HFFc6 (cell line): ENCODE results near the gene STAMBPL1. TPM values are rescaled to one million over a fixed set of nuclear protein-coding genes. Genes with fewer than 3 reads are reported as not detected.

ENCODE experiments used
- DNase-seq: peaks from one replicate; pipeline ENCODE4 v3.0.0-alpha.2; 2018
- H3K27ac Mint-ChIP-seq: 2 replicates; pipeline ENCODE4 v1.8.0; 2020; ENCODE audit warnings: mild to moderate bottlenecking, mixed read lengths
- H3K27me3 Mint-ChIP-seq: 2 replicates; pipeline ENCODE4 v1.8.0; 2021; ENCODE audit warnings: mild to moderate bottlenecking, moderate library complexity, mixed read lengths; ENCODE audit not compliant: insufficient read depth
- H3K36me3 Mint-ChIP-seq: 2 replicates; pipeline ENCODE4 v1.8.0; 2021; ENCODE audit warnings: low read depth, mixed read lengths
- H3K4me1 Mint-ChIP-seq: 2 replicates; pipeline ENCODE4 v1.8.0; 2020; ENCODE audit warnings: low read depth, mixed read lengths
- H3K4me3 Mint-ChIP-seq: 2 replicates; pipeline ENCODE4 v1.8.0; 2020; ENCODE audit warnings: mild to moderate bottlenecking, moderate library complexity, mixed read lengths
- H3K9me3 Mint-ChIP-seq: 2 replicates; pipeline ENCODE4 v1.8.0; 2020; ENCODE audit warnings: mild to moderate bottlenecking, mixed read lengths
- CTCF ChIP-seq: fragments of 200-600 bp; sonication (generic); IDR thresholded peaks from 2 replicates; pipeline ENCODE4 v1.5.0; 2021; ENCODE audit warnings: antibody characterized with exemption, mild to moderate bottlenecking
- total RNA-seq, 6 experiments: library from RNA; stranded (reverse); fragmentation: NEBNext Ultra II Directional; extraction: Animal tissue kit (Norgen Biotek cat#: 25700); gene quantifications; 2 replicates in 1 of 6; 3 replicates in 5 of 6; pipeline ENCODE4 v1.2.3, GENCODE V29; 2021

Gene STAMBPL1
- total RNA-seq, 6 experiments from 2014 or later, result 28.8 to 44.9 (median 40.6) TPM

- Mint-ChIP-seq H3K27ac (peak overlapping the region; percentile 43; the same call in 1 of the 2 replicates), H3K36me3 (peaks cover 60% of the 10 kb centered on the region), H3K9me3 (no peaks in the 10 kb centered on the region), H3K4me1 (peaks cover 87% of the 10 kb centered on the region), H3K4me3 (no peak overlapping the region), H3K27me3 (no peaks in the 10 kb centered on the region)
- no peak for DNase-seq
- TF ChIP-seq CTCF, result no peak
Measured at GRCh38 chr10:88920986-88921593, 41.0 kb downstream of the STAMBPL1 start.

GRCh38 chr10:88922041-88922440 lies 42.0 kb downstream of the STAMBPL1 start:
- no peaks in the 10 kb centered on the region for H3K27me3 Mint-ChIP-seq
- H3K27ac Mint-ChIP-seq, result 0 out of 2 replicates have a peak overlapping the region, but pooled peaks have one; percentile 9
- H3K36me3 Mint-ChIP-seq, result peaks cover 56% of the 10 kb centered on the region
- TF ChIP-seq CTCF, result no peak
- no peaks in the 10 kb centered on the region for H3K9me3 Mint-ChIP-seq
- DNase-seq, result no peak
- H3K4me3 Mint-ChIP-seq, result no peak overlapping the region
- H3K4me1 Mint-ChIP-seq, result peaks cover 88% of the 10 kb centered on the region

- TF ChIP-seq CTCF, result no peak
- Mint-ChIP-seq H3K36me3 (peaks cover 51% of the 10 kb centered on the region), H3K27ac (no peak overlapping the region), H3K9me3 (no peaks in the 10 kb centered on the region), H3K27me3 (no peaks in the 10 kb centered on the region), H3K4me1 (peaks cover 87% of the 10 kb centered on the region), H3K4me3 (no peak overlapping the region)
- peak; percentile 28 for DNase-seq
Measured at GRCh38 chr10:88923520-88923919, 43.5 kb downstream of the STAMBPL1 start.

- Mint-ChIP-seq H3K27me3 (no peaks in the 10 kb centered on the region), H3K4me3 (peak overlapping the region; percentile 52), H3K4me1 (peaks cover 60% of the 10 kb centered on the region), H3K36me3 (peaks cover 49% of the 10 kb centered on the region), H3K9me3 (no peaks in the 10 kb centered on the region), H3K27ac (peak overlapping the region; percentile 68)
- no peak for TF ChIP-seq CTCF
- peak; percentile 53 for DNase-seq
Measured at GRCh38 chr10:88926566-88927415, 46.7 kb downstream of the STAMBPL1 start.

GRCh38 chr10:88927416-88927690 lies 47.3 kb downstream of the STAMBPL1 start:
- H3K9me3 Mint-ChIP-seq, result no peaks in the 10 kb centered on the region
- no peak for TF ChIP-seq CTCF
- H3K4me3 Mint-ChIP-seq, result peak overlapping the region; percentile 52; the same call in 1 of the 2 replicates
- H3K27me3 Mint-ChIP-seq, result no peaks in the 10 kb centered on the region
- peaks cover 60% of the 10 kb centered on the region for H3K4me1 Mint-ChIP-seq
- peaks cover 44% of the 10 kb centered on the region for H3K36me3 Mint-ChIP-seq
- no peak for DNase-seq
- H3K27ac Mint-ChIP-seq, result peak overlapping the region; percentile 68
